Skeletal muscle satellite cell (primary cell): ENCODE results near the gene TRAPPC4.
"Not testable (repeated sequence)": the region's sequence is repeated elsewhere in the genome, so short reads cannot be mapped to it uniquely, and the experiment has no call there.

Experiments used
- H3K27me3 ChIP-seq: 2 replicates; pipeline ENCODE4 v1.7.0; 2013; ENCODE audit warnings: low read length; ENCODE audit not compliant: control insufficient read depth, insufficient read depth
- H3K36me3 ChIP-seq: 2 replicates; pipeline ENCODE4 v1.7.0; 2013; ENCODE audit warnings: mild to moderate bottlenecking, control low read depth, low read length; ENCODE audit not compliant: insufficient read depth
- H3K4me1 ChIP-seq: 2 replicates; pipeline ENCODE4 v1.7.0; 2013; ENCODE audit warnings: low read length; ENCODE audit not compliant: control insufficient read depth, insufficient read depth
- H3K4me2 ChIP-seq: 2 replicates; pipeline ENCODE4 v1.7.0; 2013; ENCODE audit warnings: mild to moderate bottlenecking, low read length
- H3K4me3 ChIP-seq: 2 replicates; pipeline ENCODE4 v1.7.0; 2013; ENCODE audit warnings: low read length
- H3K9ac ChIP-seq: 2 replicates; pipeline ENCODE4 v1.7.0; 2013; ENCODE audit warnings: mild to moderate bottlenecking, low read depth, low read length, moderate library complexity
- H3K9me3 ChIP-seq: replicated peaks from 2 replicates; pipeline ENCODE4 v1.7.0; 2013; ENCODE audit warnings: mild to moderate bottlenecking, control low read depth, low read length

Gene TRAPPC4

GRCh38 chr11:119015054-119015611 is 3.4 kb upstream of the TRAPPC4 start:
- Histone ChIP-seq H3K9me3 (no peaks in the 10 kb centered on the region), H3K36me3 (peaks cover 52% of the 10 kb centered on the region), H3K4me3 (no peak overlapping the region), H3K4me2 (no peak overlapping the region), H3K27me3 (no peaks in the 10 kb centered on the region), H3K4me1 (peaks cover 14% of the 10 kb centered on the region), H3K9ac (no peak overlapping the region)

GRCh38 chr11:119016216-119017009 is 2.2 kb upstream of the TRAPPC4 start:
- peaks cover 46% of the 10 kb centered on the region for H3K36me3 ChIP-seq
- peak overlapping the region; percentile 92 for H3K9ac ChIP-seq
- H3K4me3 ChIP-seq, result peak overlapping the region; percentile 76
- peak overlapping the region; percentile 74 for H3K4me2 ChIP-seq
- H3K9me3 ChIP-seq, result no peaks in the 10 kb centered on the region
- H3K27me3 ChIP-seq, result no peaks in the 10 kb centered on the region
- peaks cover 15% of the 10 kb centered on the region for H3K4me1 ChIP-seq

GRCh38 chr11:119017377-119017776 is 1.2 kb upstream of the TRAPPC4 start:
- H3K27me3 ChIP-seq, result not testable (repeated sequence)
- Histone ChIP-seq H3K36me3 (peaks cover 48% of the 10 kb centered on the region), H3K4me3 (peak overlapping the region; percentile 76)

DNA sequence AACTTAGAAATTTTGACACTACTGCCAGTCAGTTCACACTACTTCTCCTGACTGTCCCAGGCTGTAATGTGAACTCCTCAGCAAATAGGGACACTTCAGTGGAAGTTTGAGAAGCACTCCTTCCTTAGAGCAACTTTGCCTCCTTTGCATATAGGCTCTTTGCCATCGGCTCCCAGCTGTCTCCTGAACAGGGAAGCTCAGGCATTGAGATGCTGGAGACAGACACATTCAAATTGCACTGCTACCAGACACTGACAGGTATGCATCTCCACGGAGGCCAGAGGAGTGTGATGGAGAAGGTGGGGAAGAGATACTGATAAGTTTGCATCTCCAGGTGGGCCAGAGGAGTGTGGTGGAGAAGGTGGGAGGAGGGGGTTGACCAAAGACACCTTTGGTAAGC is 1.4 kb downstream of the TRAPPC4 start:
- Histone ChIP-seq H3K27me3 (no peaks in the 10 kb centered on the region), H3K4me3 (peak overlapping the region; percentile 76), H3K36me3 (peaks cover 49% of the 10 kb centered on the region), H3K4me1 (peaks cover 18% of the 10 kb centered on the region), H3K9ac (peak overlapping the region; percentile 92), H3K4me2 (peak overlapping the region; percentile 92), H3K9me3 (no peaks in the 10 kb centered on the region)

More at GRCh38 chr11:119017377-119017776, 1.2 kb upstream of the TRAPPC4 start:
- Histone ChIP-seq H3K4me2 (peak overlapping the region; percentile 74), H3K4me1 (peaks cover 15% of the 10 kb centered on the region), H3K9ac (peak overlapping the region; percentile 92)
- not testable (repeated sequence) for H3K9me3 ChIP-seq

DNA sequence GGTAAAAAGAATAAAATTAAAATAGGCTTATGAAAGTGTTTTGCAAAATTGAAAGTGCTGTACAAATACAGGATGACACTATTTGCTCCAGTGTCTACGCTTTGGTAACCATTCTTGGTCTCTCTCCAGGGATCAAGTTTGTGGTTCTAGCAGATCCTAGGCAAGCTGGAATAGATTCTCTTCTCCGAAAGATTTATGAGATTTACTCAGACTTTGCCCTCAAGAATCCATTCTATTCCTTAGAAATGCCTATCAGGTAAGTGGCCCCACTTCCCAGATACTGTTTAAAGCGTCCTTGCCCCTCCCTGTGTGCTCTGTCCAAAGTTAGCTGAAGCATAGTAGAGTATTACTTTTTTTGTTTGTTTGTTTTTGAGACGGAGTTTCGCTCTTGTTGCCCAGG is 3.1 kb downstream of the TRAPPC4 start:
- no peak overlapping the region for H3K4me2 ChIP-seq
- peaks cover 38% of the 10 kb centered on the region for H3K36me3 ChIP-seq
- H3K4me1 ChIP-seq, result peaks cover 11% of the 10 kb centered on the region
- no peak overlapping the region for H3K4me3 ChIP-seq
- no peak overlapping the region for H3K9ac ChIP-seq
- no peaks in the 10 kb centered on the region for H3K27me3 ChIP-seq
- no peaks in the 10 kb centered on the region for H3K9me3 ChIP-seq

DNA sequence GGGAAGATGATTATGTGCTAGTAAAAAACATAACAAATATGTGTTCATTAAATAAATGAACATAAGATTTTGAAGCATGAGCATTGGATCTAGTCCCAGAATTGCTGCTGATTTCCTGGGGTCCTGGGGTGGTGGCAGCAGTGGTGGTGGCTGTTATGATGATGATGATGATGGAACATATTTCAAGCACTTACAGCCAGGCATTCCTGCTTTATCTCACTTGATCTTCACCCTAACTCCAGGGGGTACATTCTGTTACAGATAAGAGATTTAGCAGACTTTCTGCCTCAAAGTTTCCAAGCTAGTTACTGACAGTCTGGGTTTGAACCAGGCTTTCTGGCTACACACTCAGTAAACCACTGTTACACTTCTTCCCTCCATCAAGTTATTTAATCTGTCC is 5.2 kb downstream of the TRAPPC4 start:
- no peaks in the 10 kb centered on the region for H3K27me3 ChIP-seq
- peaks cover 7% of the 10 kb centered on the region for H3K4me1 ChIP-seq
- H3K9me3 ChIP-seq, result no peaks in the 10 kb centered on the region
- H3K4me2 ChIP-seq, result no peak overlapping the region
- no peak overlapping the region for H3K9ac ChIP-seq
- H3K4me3 ChIP-seq, result no peak overlapping the region
- peaks cover 36% of the 10 kb centered on the region for H3K36me3 ChIP-seq

- Histone ChIP-seq H3K9me3 (no peaks in the 10 kb centered on the region), H3K9ac (no peak overlapping the region), H3K4me3 (no peak overlapping the region), H3K4me2 (no peak overlapping the region), H3K27me3 (no peaks in the 10 kb centered on the region), H3K36me3 (peaks cover 36% of the 10 kb centered on the region), H3K4me1 (peaks cover 9% of the 10 kb centered on the region)
These were observed 6.0 kb downstream of the TRAPPC4 start for GRCh38 chr11:119024430-119025098.

DNA sequence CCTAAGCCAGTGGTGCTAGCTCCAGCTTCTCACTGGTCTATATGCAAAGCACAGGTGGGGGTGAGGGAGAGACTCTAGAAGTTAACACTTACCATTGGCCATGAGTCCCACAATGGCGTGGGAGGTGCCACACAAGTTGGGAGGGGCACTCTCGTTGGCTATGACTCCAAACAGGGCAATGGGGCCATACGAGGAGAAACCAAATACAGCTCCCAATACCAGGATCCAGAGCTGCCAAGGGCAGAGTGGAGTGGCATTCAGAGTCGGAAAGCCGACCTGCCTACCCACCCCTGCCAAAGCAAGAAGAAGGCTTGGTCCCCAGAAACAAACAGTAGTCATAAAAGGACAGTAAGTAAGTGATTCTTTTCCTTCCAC is 6.5 kb downstream of the TRAPPC4 start:
- Histone ChIP-seq H3K4me2 (no peak overlapping the region), H3K9me3 (no peaks in the 10 kb centered on the region), H3K4me3 (no peak overlapping the region), H3K27me3 (no peaks in the 10 kb centered on the region), H3K9ac (no peak overlapping the region), H3K4me1 (peaks cover 12% of the 10 kb centered on the region), H3K36me3 (peaks cover 35% of the 10 kb centered on the region)

- H3K36me3 ChIP-seq, result peaks cover 33% of the 10 kb centered on the region
- H3K4me3 ChIP-seq, result no peak overlapping the region
- H3K4me2 ChIP-seq, result no peak overlapping the region
- H3K9ac ChIP-seq, result no peak overlapping the region
- no peaks in the 10 kb centered on the region for H3K27me3 ChIP-seq
- H3K9me3 ChIP-seq, result no peaks in the 10 kb centered on the region
- H3K4me1 ChIP-seq, result peaks cover 13% of the 10 kb centered on the region
These were observed 7.0 kb downstream of the TRAPPC4 start for GRCh38 chr11:119025541-119025940.

DNA sequence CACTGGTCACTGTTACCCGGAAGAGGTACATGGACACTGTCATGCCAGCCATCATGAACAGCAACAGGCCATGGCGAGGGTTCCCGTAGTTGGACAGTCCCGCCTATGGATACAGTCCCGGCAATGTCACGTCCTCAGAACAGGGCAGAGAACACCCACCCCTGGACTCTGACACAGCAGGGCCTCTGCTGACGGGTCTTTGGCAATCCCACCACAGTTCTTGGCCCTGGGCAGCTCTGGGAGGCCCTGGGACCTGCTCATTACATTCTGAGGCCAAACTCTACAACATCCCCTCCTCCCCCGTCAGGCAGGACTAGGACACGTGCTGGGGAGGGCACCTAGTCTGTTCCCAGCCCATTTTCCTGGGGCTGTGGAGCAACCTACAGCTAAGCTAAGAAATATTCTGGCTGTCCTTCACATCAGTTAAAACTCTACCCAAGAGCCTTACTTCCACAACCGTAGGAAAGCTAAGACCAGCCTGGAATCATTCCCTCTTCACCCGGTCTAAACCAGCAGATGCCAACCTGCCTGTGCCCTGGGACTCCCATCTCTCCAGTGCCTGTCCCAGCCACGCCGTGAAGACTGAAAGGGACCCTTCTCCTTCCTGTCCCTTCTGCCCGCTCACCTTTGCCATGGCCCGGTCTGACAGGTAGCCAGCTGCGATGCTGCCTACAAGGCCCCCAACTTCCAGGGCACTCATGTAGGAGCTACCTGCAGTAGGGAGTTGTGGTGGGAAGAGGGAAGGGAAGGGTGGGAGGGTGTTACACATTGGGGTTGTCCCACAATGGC is 7.6 kb downstream of the TRAPPC4 start:
- no peaks in the 10 kb centered on the region for H3K9me3 ChIP-seq
- H3K4me2 ChIP-seq, result no peak overlapping the region
- H3K4me1 ChIP-seq, result peaks cover 13% of the 10 kb centered on the region
- H3K27me3 ChIP-seq, result no peaks in the 10 kb centered on the region
- peaks cover 33% of the 10 kb centered on the region for H3K36me3 ChIP-seq
- H3K9ac ChIP-seq, result no peak overlapping the region
- H3K4me3 ChIP-seq, result no peak overlapping the region

- no peak overlapping the region for H3K4me2 ChIP-seq
- H3K9ac ChIP-seq, result no peak overlapping the region
- H3K27me3 ChIP-seq, result no peaks in the 10 kb centered on the region
- no peak overlapping the region for H3K4me3 ChIP-seq
- peaks cover 13% of the 10 kb centered on the region for H3K4me1 ChIP-seq
- H3K9me3 ChIP-seq, result no peaks in the 10 kb centered on the region
- peaks cover 28% of the 10 kb centered on the region for H3K36me3 ChIP-seq
These were observed 8.4 kb downstream of the TRAPPC4 start for GRCh38 chr11:119026970-119027369.
